ENCODE data around the gene SLCO2B1. TPM values are rescaled to one million over a fixed set of nuclear protein-coding genes. Genes with fewer than 3 reads are reported as not detected.
A peak's percentile ranks its signal among the peaks of the same experiment; 100 is the strongest.

SLCO2B1 gene
- total RNA-seq, 2 donors from 2014 or later: 9.5 to 24.6 TPM

GRCh38 chr11:75141166-75141565 is 9.7 kb upstream of the SLCO2B1 start:
- Histone ChIP-seq H3K27me3 (no peaks in the 10 kb centered on the region), H3K36me3 (no peaks in the 10 kb centered on the region), H3K9me3 (no peaks in the 10 kb centered on the region), H3K4me3 (no peak overlapping the region), H3K27ac (no peak overlapping the region), H3K4me1 (peaks cover 0 to 15% of the 10 kb centered on the region in 2 donors)
- no peak for DNase-seq (ENCODE audit: low spot score)
- no peak for TF ChIP-seq CTCF (IDR thresholded peaks at IDR 0.05)

- H3K27me3 ChIP-seq: no peaks in the 10 kb centered on the region
- peak; percentile 87 for DNase-seq (ENCODE audit: low spot score)
- no peaks in the 10 kb centered on the region for H3K36me3 ChIP-seq
- no peaks in the 10 kb centered on the region for H3K9me3 ChIP-seq
- peaks cover 0 to 25% of the 10 kb centered on the region in 2 donors for H3K4me1 ChIP-seq
- H3K4me3 ChIP-seq: no peak overlapping the region
- H3K27ac ChIP-seq: peak overlapping the region in 1 of 2 donors; percentile 45
- TF ChIP-seq CTCF (IDR thresholded peaks at IDR 0.05): no peak
Measured at GRCh38 chr11:75142714-75143419, 8.0 kb upstream of the SLCO2B1 start.

GRCh38 chr11:75143420-75143731 is 7.5 kb upstream of the SLCO2B1 start:
- Histone ChIP-seq H3K27me3 (no peaks in the 10 kb centered on the region), H3K4me1 (peaks cover 0 to 31% of the 10 kb centered on the region in 2 donors), H3K27ac (peak overlapping the region in 1 of 2 donors; percentile 45), H3K9me3 (no peaks in the 10 kb centered on the region), H3K36me3 (no peaks in the 10 kb centered on the region), H3K4me3 (no peak overlapping the region)
- no peak for TF ChIP-seq CTCF (IDR thresholded peaks at IDR 0.05)
- no peak for DNase-seq (ENCODE audit: low spot score)

DNA sequence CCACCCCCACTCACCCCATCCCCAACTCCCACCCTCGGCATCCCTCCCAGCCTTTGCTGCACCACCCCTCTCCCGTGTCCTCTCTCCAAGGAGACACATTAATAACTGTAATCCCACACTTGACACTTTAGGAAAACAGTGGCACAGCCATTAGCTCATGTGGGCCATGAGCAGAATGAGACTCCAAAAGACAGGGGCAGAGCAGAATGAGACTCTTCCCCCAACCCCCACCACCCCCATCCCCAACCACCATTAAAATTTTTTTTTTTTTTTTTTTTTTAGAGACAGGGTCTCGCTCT is 6.2 kb upstream of the SLCO2B1 start:
- peaks cover 0 to 32% of the 10 kb centered on the region in 2 donors for H3K4me1 ChIP-seq

GRCh38 chr11:75145196-75145971 is 5.5 kb upstream of the SLCO2B1 start:
- Histone ChIP-seq H3K27me3 (no peaks in the 10 kb centered on the region), H3K4me3 (no peak overlapping the region), H3K9me3 (no peaks in the 10 kb centered on the region), H3K4me1 (peaks cover 0 to 36% of the 10 kb centered on the region in 2 donors), H3K36me3 (no peaks in the 10 kb centered on the region), H3K27ac (no peak overlapping the region)
- no peak for DNase-seq (ENCODE audit: low spot score)
- no peak for TF ChIP-seq CTCF (IDR thresholded peaks at IDR 0.05)

More for the DNA sequence above, 6.2 kb upstream of the SLCO2B1 start:
- TF ChIP-seq CTCF (IDR thresholded peaks at IDR 0.05): no peak
- Histone ChIP-seq H3K27ac (no peak overlapping the region), H3K27me3 (no peaks in the 10 kb centered on the region), H3K36me3 (no peaks in the 10 kb centered on the region), H3K9me3 (no peaks in the 10 kb centered on the region), H3K4me3 (no peak overlapping the region)
- DNase-seq (ENCODE audit: low spot score): no peak
